ENCODE results near the gene SH3GL3.

The SH3GL3 gene, protein sequence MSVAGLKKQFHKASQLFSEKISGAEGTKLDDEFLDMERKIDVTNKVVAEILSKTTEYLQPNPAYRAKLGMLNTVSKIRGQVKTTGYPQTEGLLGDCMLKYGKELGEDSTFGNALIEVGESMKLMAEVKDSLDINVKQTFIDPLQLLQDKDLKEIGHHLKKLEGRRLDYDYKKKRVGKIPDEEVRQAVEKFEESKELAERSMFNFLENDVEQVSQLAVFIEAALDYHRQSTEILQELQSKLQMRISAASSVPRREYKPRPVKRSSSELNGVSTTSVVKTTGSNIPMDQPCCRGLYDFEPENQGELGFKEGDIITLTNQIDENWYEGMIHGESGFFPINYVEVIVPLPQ

DNA sequence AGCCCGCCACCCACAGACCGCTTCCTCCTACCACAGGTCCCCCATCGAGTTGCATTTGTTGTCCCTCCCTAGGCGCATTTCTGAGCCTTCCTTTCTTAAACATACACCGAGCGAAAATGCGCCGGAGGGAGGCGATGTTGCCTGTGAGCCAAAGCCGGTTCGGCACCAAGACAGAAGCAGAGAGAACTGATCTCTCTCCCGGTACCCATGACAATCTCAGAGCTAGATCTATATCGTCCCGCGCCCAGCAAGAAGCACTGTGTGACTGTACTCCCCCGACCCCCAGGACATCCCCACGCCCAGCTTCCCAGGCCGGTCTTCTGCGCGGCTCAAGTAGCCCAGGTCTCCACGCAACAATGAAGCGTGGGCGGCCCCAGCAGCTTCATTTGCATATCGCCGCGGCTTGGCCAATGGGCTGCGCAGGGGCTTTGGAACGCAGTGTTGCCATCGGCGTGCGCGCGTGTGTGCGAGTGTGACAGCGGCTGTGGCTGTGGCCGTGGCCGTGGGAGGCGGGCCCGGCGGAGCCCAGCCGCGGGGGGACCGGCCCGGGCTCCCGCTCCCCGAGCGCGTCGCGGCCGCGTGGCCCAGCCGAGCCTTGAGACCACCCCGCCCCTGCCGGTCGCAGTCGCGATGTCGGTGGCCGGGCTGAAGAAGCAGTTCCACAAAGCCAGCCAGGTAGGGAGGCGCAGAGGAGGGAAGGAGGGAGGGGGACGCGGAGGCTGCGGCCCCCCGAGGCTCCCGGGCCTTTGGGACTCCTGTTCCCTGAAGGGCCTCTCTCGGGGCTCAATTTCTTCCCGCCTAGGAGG lies at the start of gene SH3GL3:
TSS of gene SH3GL3 (plus strand) at position 438 of the 806 bp plus-strand sequence. CDS start at position 631, 193 bp downstream.
- DNase-seq (ENCODE audit: low read depth in 3 of 3) = peak in 2 of 3 donors; percentile 43 to 53

- no peak for DNase-seq (ENCODE audit: low read depth in 3 of 3)
These were observed 48.5 kb upstream of the SH3GL3 start for GRCh38 chr15:83398626-83399025.

GRCh38 chr15:83404121-83404520 lies 43.0 kb upstream of the SH3GL3 start:
- no peak for DNase-seq (ENCODE audit: low read depth in 3 of 3)

DNA sequence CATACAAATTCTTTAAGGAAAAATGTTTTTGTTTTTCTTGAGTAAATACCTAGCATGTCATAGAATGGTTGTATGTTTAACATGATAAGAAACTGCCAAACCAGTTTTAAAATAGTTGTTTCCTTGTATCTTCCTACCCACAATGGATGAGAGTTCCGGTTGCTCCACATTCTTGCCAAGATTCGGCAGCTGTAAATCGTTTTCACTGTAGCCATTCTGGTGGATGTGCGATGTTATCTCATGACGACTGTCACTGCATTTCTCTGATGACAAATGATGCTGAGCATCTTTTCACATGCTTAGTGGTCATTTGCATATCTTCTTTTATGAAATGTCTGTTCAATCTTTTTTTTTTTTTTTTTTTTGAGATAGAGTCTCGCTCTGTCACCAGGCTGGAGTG lies 36.6 kb upstream of the SH3GL3 start:
- DNase-seq (ENCODE audit: low read depth in 3 of 3) = no peak

DNA sequence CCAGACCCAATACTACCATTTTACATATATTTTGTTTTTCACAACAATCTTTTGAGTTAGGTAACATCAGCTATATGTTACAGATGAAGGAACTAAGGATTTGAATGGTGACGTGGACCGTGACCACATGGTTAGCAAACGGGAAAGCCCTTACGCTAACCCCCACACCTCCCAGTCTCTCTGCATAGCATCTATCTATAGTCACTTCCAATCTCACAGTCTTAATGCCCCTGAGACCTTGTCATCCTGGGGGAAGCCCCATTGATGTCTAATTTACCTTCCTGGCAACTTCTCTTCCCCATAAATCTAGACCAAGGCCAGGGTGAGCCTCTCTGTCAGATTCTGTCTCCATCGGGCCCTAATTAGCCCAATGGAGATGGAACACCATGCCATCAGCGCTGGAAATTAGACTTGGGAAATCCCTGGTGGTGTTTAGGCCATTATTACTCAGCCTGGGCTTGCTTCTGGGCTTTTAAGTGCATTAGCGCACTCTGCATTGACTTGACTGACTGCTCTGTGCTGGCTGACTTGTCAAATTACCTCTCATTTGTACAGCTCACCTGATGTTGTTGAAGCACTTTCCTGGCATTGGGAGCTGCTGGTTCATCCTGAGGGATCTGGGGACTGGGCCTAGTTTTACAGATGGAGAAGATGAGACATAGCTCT lies 34.0 kb upstream of the SH3GL3 start:
- no peak for DNase-seq (ENCODE audit: low read depth in 3 of 3)

- no peak for DNase-seq (ENCODE audit: low read depth in 3 of 3)
These were observed 25.1 kb upstream of the SH3GL3 start for GRCh38 chr15:83422081-83422480.

GRCh38 chr15:83422541-83422940 lies 24.6 kb upstream of the SH3GL3 start:
- no peak for DNase-seq (ENCODE audit: low read depth in 3 of 3)

DNA sequence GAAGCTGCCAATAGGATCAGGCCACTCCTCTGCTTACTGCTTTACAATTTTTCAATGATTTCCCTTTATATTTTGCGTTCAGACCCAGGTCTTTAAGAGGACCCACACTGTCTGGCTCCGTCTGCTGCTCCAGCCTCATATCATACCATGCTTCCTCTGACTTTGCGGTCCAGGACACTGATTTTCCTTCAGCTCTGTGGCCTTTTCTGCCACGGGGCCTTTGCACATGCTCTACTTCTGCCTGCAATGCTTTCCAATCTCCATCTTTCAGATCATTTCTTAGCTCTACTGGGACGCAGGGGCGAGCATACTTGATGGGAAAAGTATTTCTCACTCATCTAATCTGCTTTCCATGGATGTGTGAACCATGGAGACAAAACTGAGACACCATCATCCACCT lies 23.0 kb upstream of the SH3GL3 start:
- DNase-seq (ENCODE audit: low read depth in 3 of 3) = no peak

- no peak for DNase-seq (ENCODE audit: low read depth in 3 of 3)
These were observed 16.7 kb upstream of the SH3GL3 start for GRCh38 chr15:83430441-83430840.

- DNase-seq (ENCODE audit: low read depth in 3 of 3) = no peak
These were observed 15.6 kb upstream of the SH3GL3 start for GRCh38 chr15:83431521-83431920.

- DNase-seq (ENCODE audit: low read depth in 3 of 3) = no peak
These were observed 11.9 kb upstream of the SH3GL3 start for GRCh38 chr15:83435202-83435601.

DNA sequence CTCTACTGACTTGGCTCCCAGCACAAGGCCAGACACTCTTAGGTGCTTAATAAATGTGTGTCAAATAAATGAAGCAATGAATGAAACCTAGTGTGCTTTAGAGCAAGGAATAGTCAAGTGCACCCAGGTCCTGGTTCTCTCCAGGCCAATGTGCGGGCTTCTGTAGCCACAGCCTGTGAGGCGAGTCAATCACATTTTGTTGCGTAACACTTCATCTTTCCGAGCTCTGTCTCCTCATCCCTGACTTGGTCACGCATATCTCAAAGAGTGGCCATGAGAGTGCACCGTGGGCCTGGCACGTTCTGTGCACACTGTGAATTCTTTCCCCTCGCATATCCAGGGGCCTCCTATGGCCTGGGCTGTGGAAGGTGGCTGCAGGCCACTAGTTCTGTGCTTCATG lies 11.4 kb upstream of the SH3GL3 start:
- no peak for DNase-seq (ENCODE audit: low read depth in 3 of 3)

- DNase-seq (ENCODE audit: low read depth in 3 of 3) = no peak
These were observed 10.5 kb upstream of the SH3GL3 start for GRCh38 chr15:83436513-83437158.

DNA sequence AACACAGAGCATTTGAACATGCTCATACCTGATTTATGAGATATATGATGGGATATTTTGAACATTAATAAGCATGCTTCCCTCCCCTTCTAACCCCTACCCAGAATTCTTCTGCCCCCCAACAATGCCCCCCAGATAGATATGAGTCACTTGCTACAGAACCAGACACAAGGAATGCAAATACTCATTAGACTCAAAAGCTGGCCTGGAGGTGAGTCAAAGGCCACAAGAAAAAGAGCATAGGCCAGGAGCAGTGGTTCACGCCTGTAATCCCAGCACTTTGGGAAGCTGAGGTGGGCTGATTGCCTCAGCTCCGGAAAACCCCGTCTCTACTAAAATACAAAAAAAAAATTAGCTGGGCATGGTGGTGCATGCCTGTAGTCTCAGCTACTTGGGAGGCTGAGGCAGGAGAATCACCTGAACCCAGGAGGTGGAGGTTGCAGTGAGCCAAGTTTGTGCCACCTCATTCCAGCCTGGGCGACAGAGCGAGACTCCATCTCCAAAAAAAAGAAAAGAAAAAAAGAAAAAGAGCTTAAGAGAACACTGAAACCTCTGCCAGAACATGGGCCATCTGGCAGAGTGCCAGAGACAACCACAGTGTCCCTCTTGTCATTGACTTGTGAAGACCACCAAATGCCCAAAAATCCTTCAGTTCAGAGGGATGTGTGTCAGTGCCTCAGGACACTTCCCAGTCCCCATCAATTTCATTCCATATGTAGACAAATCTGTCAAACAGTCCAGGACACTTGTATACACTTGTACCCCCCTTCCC lies 3.9 kb upstream of the SH3GL3 start:
- no peak for DNase-seq (ENCODE audit: low read depth in 3 of 3)

DNA sequence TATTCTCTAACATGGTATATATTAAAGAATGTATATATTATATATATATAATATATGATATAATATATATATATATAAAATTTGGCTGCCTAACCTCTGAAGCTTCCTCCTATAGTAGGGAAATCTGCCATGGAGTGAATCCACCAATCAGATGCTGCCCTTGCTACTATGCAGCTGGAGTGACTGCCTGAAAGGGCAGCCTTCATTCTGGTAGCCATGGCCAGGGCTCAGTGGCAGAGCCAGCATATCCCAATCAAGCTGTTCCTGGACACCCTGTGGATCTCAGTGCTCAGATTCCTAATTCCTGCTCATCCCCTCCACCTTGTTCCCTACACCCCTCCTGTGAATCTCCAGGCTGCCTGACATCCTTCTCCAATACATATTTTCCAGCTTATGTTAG lies 2.2 kb upstream of the SH3GL3 start:
- no peak for DNase-seq (ENCODE audit: low read depth in 3 of 3)

- DNase-seq (ENCODE audit: low read depth in 3 of 3) = no peak
These were observed 1.5 kb upstream of the SH3GL3 start for GRCh38 chr15:83445643-83446042.

DNA sequence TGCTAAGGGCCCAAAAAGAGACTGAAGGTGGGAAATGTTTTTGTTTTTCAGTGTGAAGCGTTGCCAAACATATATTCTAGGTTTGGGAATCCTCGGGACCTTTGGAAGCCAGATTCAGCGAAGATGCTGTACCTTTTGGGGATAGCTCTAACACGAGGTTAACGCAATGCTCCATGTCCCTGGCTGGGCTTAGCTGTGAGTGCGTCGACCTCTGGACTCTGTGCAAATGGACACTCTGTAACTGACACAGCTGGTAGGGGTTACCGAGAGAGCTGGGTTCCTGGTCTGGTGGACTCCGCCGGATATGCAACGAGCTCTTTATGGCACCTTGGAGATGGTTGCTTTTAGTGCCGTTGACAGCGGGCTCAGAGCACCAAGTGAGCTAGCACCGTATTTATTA lies 724 bp upstream of the SH3GL3 start:
- no peak for DNase-seq (ENCODE audit: low read depth in 3 of 3)

- no peak for DNase-seq (ENCODE audit: low read depth in 3 of 3)
These were observed 2.1 kb downstream of the SH3GL3 start for GRCh38 chr15:83449250-83449671.

DNA sequence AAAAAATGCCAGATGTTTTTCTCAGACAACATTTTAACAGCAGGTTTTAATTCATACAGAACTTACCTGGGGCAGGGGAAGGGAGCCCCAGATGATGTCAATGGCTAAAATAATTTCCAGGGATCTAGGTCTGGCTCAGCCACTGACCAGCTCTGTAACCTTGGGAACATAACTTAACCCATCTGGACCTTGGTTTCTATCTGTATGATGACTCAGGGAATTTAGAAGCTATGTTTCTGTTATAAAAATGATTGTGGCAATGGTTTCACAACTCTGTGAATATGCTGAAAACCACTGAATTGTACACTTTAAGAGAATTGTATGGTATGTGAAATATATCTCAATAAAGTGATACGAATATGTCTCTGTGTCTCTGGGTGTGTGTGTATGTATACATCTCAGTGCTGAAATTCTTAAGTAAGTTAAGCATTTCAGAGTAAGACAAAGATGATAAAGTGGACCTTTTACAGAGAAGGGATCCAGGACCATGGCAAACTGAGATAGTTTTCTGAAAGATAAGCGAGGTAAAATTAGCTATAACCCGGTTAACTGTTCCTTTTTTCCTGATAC lies 2.9 kb downstream of the SH3GL3 start:
- DNase-seq (ENCODE audit: low read depth in 3 of 3) = no peak

DNA sequence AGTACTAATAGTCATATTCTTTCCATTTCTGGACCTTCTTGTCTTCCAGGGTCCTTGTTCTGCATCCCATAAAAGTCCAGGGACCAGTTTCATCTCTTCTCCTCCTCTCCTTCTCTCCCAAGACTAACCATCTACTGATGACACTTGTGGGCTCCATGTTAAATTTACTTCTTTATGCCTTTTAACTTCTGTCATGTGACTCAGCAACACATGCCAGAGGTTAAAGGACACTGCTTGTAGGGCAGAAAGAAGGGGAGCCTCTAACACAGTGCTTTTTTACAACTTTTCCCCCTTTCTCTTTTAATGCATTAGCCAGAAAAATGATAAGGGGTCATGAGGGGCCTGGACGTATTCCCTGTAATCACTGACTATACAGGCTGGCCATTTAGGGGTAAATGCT lies 10.0 kb downstream of the SH3GL3 start:
- DNase-seq (ENCODE audit: low read depth in 3 of 3) = no peak

- DNase-seq (ENCODE audit: low read depth in 3 of 3) = no peak
These were observed 11.2 kb downstream of the SH3GL3 start for GRCh38 chr15:83458381-83458780.
